DND-41 (cell line): ENCODE results near the gene SERGEF.

Experiments used
- EZH2 ChIP-seq: IDR thresholded peaks from 3 replicates; pipeline ENCODE4 v1.6.1; 2012; ENCODE audit warnings: borderline replicate concordance, low read depth, mild to moderate bottlenecking, moderate library complexity, low read length, inconsistent platforms; ENCODE audit not compliant: severe bottlenecking
- TF ChIP-seq, protein P1 (sequence below): IDR thresholded peaks from 2 replicates; pipeline ENCODE4 v1.5.1; 2012; ENCODE audit warnings: borderline replicate concordance, low read length, moderate library complexity, mild to moderate bottlenecking; ENCODE audit not compliant: poor library complexity, severe bottlenecking; ENCODE audit errors: extremely low read depth

DNA sequence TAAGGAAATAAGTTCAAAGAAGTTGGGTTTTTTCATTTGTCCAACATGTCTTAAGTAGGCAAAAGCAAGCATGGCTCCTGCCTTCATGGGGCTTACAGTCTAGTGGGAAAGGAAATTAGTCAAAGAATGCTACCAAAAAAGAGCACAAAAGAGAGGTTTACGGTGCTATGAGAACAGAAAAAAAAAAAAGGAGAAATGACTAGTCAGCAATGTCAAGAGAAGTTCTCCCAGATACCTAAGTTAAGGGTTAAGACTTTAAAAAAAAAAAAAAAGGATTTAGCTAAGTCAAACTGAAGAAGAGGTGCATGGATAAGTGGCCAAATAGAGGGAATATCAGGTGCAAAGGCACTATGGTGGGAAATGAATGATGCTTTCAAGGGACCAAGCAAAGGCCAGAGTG lies 29.3 kb downstream of the SERGEF start:
- TF ChIP-seq, protein P1, sequence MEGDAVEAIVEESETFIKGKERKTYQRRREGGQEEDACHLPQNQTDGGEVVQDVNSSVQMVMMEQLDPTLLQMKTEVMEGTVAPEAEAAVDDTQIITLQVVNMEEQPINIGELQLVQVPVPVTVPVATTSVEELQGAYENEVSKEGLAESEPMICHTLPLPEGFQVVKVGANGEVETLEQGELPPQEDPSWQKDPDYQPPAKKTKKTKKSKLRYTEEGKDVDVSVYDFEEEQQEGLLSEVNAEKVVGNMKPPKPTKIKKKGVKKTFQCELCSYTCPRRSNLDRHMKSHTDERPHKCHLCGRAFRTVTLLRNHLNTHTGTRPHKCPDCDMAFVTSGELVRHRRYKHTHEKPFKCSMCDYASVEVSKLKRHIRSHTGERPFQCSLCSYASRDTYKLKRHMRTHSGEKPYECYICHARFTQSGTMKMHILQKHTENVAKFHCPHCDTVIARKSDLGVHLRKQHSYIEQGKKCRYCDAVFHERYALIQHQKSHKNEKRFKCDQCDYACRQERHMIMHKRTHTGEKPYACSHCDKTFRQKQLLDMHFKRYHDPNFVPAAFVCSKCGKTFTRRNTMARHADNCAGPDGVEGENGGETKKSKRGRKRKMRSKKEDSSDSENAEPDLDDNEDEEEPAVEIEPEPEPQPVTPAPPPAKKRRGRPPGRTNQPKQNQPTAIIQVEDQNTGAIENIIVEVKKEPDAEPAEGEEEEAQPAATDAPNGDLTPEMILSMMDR, result no peak
- TF ChIP-seq EZH2, result no peak
